Cardiac fibroblast (primary cell): Measurements from ENCODE around the gene SLIT3.

Experiments used
- DNase-seq, 2 donors: peaks; one replicate each; pipeline versions ENCODE4 v3.0.0 to v3.0.0-alpha.2; 2010; ENCODE audit warnings: low read depth in 2 of 2
- H3K4me3 ChIP-seq, 2 donors: replicated peaks in 1 of 2; 1 replicate in 1 of 2; 2 replicates in 1 of 2; pipeline ENCODE4 v1.5.1; 2011; ENCODE audit warnings: low read depth in 2 of 2, low read length in 2 of 2, mild to moderate bottlenecking in 2 of 2, moderate library complexity in 1 of 2
- CTCF ChIP-seq: IDR thresholded peaks from one replicate; pipeline ENCODE4 v1.5.1; 2011; ENCODE audit warnings: low read depth, mild to moderate bottlenecking, low read length, inconsistent platforms

Gene SLIT3

DNA sequence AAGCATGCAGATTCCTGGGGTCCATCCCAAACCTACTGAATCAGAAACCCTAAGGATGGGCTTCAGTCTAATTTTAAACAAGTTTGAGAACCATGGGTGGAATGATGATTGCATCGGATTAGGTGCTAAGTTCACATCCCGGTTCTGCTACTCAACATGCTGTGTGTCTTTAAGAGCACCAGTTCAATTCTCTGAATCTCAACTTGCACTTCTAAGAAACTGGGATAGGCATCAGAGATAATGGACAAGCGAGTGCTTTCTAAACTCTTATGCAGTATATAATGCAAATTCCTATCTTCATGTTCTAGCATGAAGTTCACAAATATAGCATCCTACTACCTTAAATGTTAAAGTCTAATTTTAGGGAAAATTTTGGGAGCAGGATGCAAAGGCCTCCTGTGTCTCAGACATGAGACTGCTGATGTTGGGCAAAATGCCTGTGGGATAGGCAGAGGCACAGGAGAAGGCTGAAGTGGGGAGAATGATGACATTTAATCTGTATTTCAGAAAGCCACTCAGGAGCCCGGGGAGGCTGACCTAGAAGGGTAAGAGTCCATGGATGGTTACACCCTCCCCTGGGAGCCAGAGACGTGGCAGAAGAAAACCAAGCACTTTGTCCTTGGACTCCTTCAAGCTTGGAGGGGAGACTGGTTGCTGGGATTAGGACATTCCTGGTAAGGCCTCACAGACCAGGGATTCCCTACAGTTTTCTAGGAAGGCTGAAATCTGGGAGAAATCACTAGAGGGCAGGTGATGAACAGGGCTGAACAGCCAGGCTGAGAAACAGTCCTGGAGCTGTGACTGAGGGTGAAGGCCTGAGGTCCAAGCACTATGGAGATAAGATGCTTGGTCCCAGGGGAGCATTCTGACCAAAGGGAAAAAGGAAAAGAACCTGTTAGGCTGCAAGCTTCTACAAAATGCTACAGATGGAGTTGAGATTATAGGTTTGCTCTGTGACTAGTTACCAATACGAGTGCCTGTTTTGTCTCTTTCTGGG lies 409.8 kb downstream of the SLIT3 start:
- H3K4me3 ChIP-seq = no peak overlapping the region
- DNase-seq = no peak
- no peak for TF ChIP-seq CTCF

DNA sequence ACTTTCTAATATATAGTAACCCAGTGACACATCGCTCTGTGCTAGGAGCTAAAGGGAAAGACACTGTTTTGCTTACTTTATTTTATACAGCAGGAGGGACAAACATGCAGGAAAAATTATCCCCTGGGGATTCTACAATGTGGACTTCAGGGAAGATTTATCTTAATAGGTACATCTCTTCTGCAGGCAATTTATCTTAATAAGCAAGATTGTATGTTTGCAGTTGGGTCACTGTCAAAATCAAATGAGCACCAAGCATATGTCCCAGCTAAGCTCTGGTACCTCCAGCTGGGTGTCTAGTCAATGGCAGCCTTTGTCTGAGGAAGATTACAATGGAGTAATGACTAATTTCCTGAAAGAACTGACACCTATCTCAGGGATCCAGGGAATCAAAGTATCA lies 411.9 kb downstream of the SLIT3 start:
- DNase-seq = no peak
- H3K4me3 ChIP-seq = no peak overlapping the region
- TF ChIP-seq CTCF = no peak

DNA sequence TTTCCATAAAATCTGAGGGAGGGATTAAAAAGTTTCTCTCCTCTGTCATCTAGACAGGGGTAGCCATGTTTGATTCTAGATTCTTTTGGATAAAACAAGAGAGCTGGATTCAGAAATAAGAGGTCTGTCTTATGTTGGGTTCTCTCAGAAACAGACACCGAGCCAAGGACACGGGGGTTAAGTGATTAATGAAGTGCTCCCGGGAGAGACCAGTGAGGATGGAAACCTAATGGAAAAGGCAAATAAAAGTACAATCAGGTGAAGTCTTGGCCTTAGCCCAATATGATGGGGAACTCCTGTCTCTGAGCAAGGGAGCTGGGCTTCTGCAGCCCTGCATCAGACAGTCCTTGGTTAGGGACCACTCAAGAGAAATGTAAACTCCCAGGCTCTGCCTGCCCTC lies 413.0 kb downstream of the SLIT3 start:
- no peak for TF ChIP-seq CTCF
- H3K4me3 ChIP-seq = no peak overlapping the region
- no peak for DNase-seq

DNA sequence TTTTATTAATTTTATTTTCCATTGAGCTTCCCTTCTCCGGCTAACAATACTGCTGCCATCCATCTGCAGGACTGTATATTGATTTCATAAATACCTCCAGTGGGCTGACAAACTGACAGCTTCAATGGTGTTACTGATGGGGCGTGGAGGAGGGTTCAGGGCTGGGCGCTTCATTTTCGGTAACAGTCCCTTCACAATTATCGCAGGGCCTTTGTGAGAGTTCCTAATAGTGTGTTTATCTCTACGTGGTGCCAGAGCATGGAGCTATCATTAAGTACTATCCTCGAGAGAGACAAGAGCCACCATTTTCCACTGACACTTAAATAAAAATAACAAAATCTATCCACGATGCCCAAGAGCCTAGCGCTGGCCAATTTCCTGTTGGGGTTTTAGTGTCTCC lies 414.8 kb downstream of the SLIT3 start:
- DNase-seq = no peak
- TF ChIP-seq CTCF = no peak

DNA sequence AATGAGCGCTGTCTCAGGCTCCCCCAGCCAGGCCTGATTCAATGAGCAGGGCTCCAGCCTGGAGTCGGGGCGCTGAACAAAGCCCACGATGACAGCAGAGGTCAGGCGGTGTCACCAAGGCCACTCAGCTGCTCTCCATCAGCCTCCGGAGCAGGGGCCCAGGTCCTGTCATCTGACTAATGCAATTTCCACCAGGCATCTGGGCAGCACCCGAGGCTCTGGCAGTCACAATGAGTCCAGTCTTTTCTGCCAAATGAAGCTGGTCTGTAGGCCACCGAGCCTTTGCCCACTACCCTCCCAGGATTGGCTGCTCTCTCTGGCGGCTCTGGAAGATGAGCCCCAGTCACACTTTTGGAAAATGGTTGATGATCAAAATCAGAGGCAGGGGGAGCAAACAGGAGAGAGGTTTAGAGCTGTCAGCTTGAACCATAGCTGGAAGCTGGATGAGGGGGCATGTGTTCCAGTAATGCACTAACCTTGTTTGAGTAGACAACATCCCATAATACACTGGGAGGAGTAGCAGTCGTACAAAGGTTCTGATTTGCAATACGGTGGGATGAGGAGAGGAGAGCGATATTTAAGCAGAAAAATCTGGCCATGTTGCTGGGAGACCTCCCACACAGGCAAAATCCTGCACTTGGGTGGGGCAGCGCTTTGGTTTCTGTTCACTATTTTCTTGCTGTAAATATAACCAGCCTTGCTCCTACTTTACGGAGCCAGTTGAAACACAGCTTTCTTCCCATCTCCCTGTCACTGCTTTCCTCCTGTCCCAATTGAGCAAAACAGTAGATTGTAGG lies 415.4 kb downstream of the SLIT3 start:
- no peak for DNase-seq
- H3K4me3 ChIP-seq = no peak overlapping the region
- no peak for TF ChIP-seq CTCF

More for the DNA sequence above, 414.8 kb downstream of the SLIT3 start:
- H3K4me3 ChIP-seq = no peak overlapping the region

DNA sequence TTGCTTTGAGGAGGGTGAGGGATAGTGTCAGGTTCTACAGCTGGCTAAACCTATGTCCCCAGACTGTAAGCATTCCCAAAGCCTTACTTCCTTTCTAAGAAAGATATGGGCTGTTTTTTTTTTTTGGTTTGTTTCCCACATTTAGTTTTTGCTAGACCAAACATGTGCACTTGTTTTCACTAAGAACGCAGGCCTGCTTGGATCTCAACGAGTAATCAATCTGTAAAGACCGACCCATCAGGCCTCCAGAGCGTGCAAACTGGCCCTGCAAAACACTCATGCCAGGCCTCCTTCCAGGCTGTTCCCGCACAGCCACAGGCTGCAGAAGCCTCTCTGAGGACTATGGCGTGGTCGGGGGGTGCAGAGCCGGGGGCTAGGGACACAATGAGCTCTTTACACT lies 416.9 kb downstream of the SLIT3 start:
- TF ChIP-seq CTCF = no peak

More for the DNA sequence above, 416.9 kb downstream of the SLIT3 start:
- DNase-seq = no peak
- H3K4me3 ChIP-seq = no peak overlapping the region
